Lung (tissue), 12 donors: ENCODE results near the gene DNAJC16. TPM values are rescaled to one million over a fixed set of nuclear protein-coding genes. Genes with fewer than 3 reads are reported as not detected.

Experiments
- ATAC-seq: fragments of 200-7000 bp; cut with Tn5 transposase; one replicate; pipeline ENCODE4 v1.9.1; 2020; ENCODE audit warnings: moderate number of reproducible peaks; ENCODE audit not compliant: insufficient read depth, low FRiP score
- DNase-seq, 3 donors: peaks; one replicate each; pipeline ENCODE4 v3.0.0-alpha.2; 2013 to 2017
- H3K27ac ChIP-seq, 2 donors: one replicate each; pipeline ENCODE4 v1.5.1; 2013; ENCODE audit warnings: mild to moderate bottlenecking in 2 of 2, moderate library complexity in 2 of 2, control low read depth in 1 of 2, inconsistent platforms in 1 of 2, low read depth in 1 of 2, low read length in 1 of 2
- H3K27me3 ChIP-seq, 3 donors: one replicate each; pipeline ENCODE4 v1.5.1; 2013; ENCODE audit warnings: low read length in 2 of 3; ENCODE audit not compliant: control insufficient read depth in 3 of 3, insufficient read depth in 3 of 3
- H3K36me3 ChIP-seq, 4 donors: one replicate each; pipeline ENCODE4 v1.5.1; 2013; ENCODE audit warnings: low read length in 4 of 4, mild to moderate bottlenecking in 1 of 4, moderate library complexity in 1 of 4; ENCODE audit not compliant: control insufficient read depth in 4 of 4, insufficient read depth in 4 of 4
- H3K4me1 ChIP-seq, 5 donors: one replicate each; pipeline ENCODE4 v1.5.1; 2013; ENCODE audit warnings: low read length in 5 of 5, mild to moderate bottlenecking in 2 of 5, moderate library complexity in 1 of 5; ENCODE audit not compliant: control insufficient read depth in 5 of 5, insufficient read depth in 5 of 5
- H3K4me3 ChIP-seq: one replicate; pipeline ENCODE4 v1.5.1; 2013; ENCODE audit warnings: mild to moderate bottlenecking, control low read depth, moderate library complexity
- H3K9ac ChIP-seq, 2 donors: one replicate each; pipeline ENCODE4 v1.5.1; 2013; ENCODE audit warnings: low read length in 2 of 2, control low read depth in 1 of 2; ENCODE audit not compliant: insufficient read depth in 1 of 2
- H3K9me3 ChIP-seq, 4 donors: one replicate each; pipeline ENCODE4 v1.5.1; 2013; ENCODE audit warnings: low read length in 3 of 4, mild to moderate bottlenecking in 1 of 4, moderate library complexity in 1 of 4; ENCODE audit not compliant: control insufficient read depth in 4 of 4, insufficient read depth in 3 of 4
- WGBS, 2 donors: extraction: QIAGEN DNeasy Blood & Tissue Kit; methylation state at CpG; one replicate each; pipeline ENCODE4 v1.1.7; 2013; 5-methylcytosine and 5-hydroxymethylcytosine counted together
- polyA plus RNA-seq, 2 donors: library from polyadenylated mRNA; stranded (reverse); fragments of 200-250 nt; gene quantifications; one replicate each; pipeline ENCODE4 v1.2.1, GENCODE V29; 2013
- total RNA-seq, 2 donors: library from RNA; depleted of rRNA in 1 of 2; stranded (reverse); fragments of >200 nt in 1 of 2; gene quantifications; one replicate each; pipeline ENCODE4 v1.2.1, GENCODE V29; 2014 to 2021
- TF ChIP-seq, protein P1 (sequence below): IDR thresholded peaks from 2 replicates; pipeline ENCODE4 v1.5.1; 2012; ENCODE audit warnings: mild to moderate bottlenecking; ENCODE audit errors: control extremely low read depth, extremely low read depth
- donor health status: control.
- donor health status: control.
- donor health status: Bipolar disorder and iron deficiency.
- donor health status: healthy.
- donor health status: DM: yes; HTN: yes; CAD: no.

Gene DNAJC16
- total and polyA plus RNA-seq, 4 donors = 4.8 to 28.8 (median 12.8) TPM

- TF ChIP-seq, protein P1, sequence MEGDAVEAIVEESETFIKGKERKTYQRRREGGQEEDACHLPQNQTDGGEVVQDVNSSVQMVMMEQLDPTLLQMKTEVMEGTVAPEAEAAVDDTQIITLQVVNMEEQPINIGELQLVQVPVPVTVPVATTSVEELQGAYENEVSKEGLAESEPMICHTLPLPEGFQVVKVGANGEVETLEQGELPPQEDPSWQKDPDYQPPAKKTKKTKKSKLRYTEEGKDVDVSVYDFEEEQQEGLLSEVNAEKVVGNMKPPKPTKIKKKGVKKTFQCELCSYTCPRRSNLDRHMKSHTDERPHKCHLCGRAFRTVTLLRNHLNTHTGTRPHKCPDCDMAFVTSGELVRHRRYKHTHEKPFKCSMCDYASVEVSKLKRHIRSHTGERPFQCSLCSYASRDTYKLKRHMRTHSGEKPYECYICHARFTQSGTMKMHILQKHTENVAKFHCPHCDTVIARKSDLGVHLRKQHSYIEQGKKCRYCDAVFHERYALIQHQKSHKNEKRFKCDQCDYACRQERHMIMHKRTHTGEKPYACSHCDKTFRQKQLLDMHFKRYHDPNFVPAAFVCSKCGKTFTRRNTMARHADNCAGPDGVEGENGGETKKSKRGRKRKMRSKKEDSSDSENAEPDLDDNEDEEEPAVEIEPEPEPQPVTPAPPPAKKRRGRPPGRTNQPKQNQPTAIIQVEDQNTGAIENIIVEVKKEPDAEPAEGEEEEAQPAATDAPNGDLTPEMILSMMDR = no peak
- Histone ChIP-seq H3K9ac (no peak overlapping the region), H3K9me3 (no peaks in the 10 kb centered on the region), H3K27ac (no peak overlapping the region), H3K4me3 (no peak overlapping the region), H3K27me3 (no peaks in the 10 kb centered on the region), H3K36me3 (peaks cover 16 to 34% (median 30%) of the 10 kb centered on the region in 4 donors), H3K4me1 (no peaks in the 10 kb centered on the region)
- ATAC-seq (no peak), DNase-seq (no peak)
- 90 to 96% methylated on average over 7 of the region's 7 CpGs for WGBS, 2 donors
Measured at GRCh38 chr1:15542388-15543250, 16.0 kb downstream of the DNAJC16 start.

DNA sequence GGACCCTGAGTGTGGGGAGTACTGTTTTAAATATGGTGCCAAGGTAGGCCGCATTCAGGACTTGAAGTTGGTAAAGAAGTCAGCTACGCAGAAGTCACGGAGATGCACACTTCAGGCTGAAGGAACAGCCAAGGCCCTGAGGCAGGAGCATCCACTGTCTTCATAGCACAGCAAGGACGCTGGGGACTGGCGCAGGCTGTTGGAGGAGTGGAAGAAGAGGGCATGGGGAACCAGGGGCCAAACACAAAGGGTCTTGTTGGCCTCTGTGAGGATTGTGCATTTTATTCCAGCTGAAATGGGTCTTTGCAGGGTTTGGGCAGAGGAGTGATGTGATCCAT lies 16.6 kb downstream of the DNAJC16 start:
- H3K9ac ChIP-seq = no peak overlapping the region
- H3K27ac ChIP-seq = no peak overlapping the region
- ATAC-seq = no peak
- no peak overlapping the region for H3K4me3 ChIP-seq
- peaks cover 22 to 40% (median 32%) of the 10 kb centered on the region in 4 donors for H3K36me3 ChIP-seq
- TF ChIP-seq, protein P1 = no peak
- H3K9me3 ChIP-seq = no peaks in the 10 kb centered on the region
- WGBS, 2 donors = 97 to 99% methylated on average over 5 of the region's 5 CpGs
- H3K4me1 ChIP-seq = no peaks in the 10 kb centered on the region
- H3K27me3 ChIP-seq = no peaks in the 10 kb centered on the region
- DNase-seq = no peak

- 92 to 93% methylated on average over 12 of the region's 12 CpGs for WGBS, 2 donors
Measured at GRCh38 chr1:15543589-15544568, 17.2 kb downstream of the DNAJC16 start.

More at GRCh38 chr1:15543589-15544568, 17.2 kb downstream of the DNAJC16 start:
- TF ChIP-seq, protein P1 = no peak
- H3K27me3 ChIP-seq = no peaks in the 10 kb centered on the region
- no peaks in the 10 kb centered on the region for H3K9me3 ChIP-seq
- H3K36me3 ChIP-seq = peaks cover 26 to 39% (median 33%) of the 10 kb centered on the region in 4 donors
- no peak overlapping the region for H3K9ac ChIP-seq
- no peak overlapping the region for H3K4me3 ChIP-seq
- no peaks in the 10 kb centered on the region for H3K4me1 ChIP-seq
- ATAC-seq (no peak), DNase-seq (no peak)
- H3K27ac ChIP-seq = no peak overlapping the region
